Measurements from ENCODE around the gene YY1. TPM values are rescaled to one million over a fixed set of nuclear protein-coding genes. Genes with fewer than 3 reads are reported as not detected.

The YY1 gene
- polyA plus RNA-seq, 3 donors, result 13.3 to 35.2 (median 15.7) TPM

GRCh38 chr14:100288382-100289185, 49.6 kb downstream of the YY1 start:
- Mint-ChIP-seq H3K9me3 (peaks cover 0 to 2% (median 0%) of the 10 kb centered on the region in 7 donors), H3K4me3 (no peak overlapping the region), H3K27me3 (ENCODE audit: low read depth in 3 of 3) (peaks cover 2 to 8% (median 4%) of the 10 kb centered on the region in 3 donors), H3K4me1 (peaks cover 19% of the 10 kb centered on the region), H3K36me3 (peaks cover 25 to 32% of the 10 kb centered on the region in 2 donors), H3K27ac (no peak overlapping the region)
- H3K4me1 ChIP-seq (ENCODE audit: control insufficient read depth in 1 of 2, insufficient read depth in 2 of 2, low read length in 2 of 2), result peaks cover 18 to 30% of the 10 kb centered on the region in 2 donors
- no peak overlapping the region for H3K9ac ChIP-seq (ENCODE audit: insufficient read depth, low read length, poor library complexity, severe bottlenecking)
- H3K9me3 ChIP-seq (replicated peaks in 1 of 2; ENCODE audit: control insufficient read depth in 1 of 2, insufficient read depth in 1 of 2, low read length in 2 of 2), result no peaks in the 10 kb centered on the region
- H4K20me1 ChIP-seq (ENCODE audit: insufficient read depth, low read length), result peaks cover 20% of the 10 kb centered on the region
- peaks cover 12 to 25% of the 10 kb centered on the region in 2 donors for H3K36me3 ChIP-seq (replicated peaks in 1 of 2; ENCODE audit: control insufficient read depth in 1 of 2, insufficient read depth in 2 of 2, low read length in 2 of 2)
- no peak overlapping the region for H3K27ac ChIP-seq (ENCODE audit: low read depth in 1 of 2, low read length in 2 of 2)
- intact Hi-C loops (cut with micrococcal nuclease), result loop anchor here in 1 of 2 donors (5.0 kb wide), 1 partner anchor 89 kb away; the partner anchor contains the start of gene WDR25
- 94% methylated on average over 7 of the region's 12 CpGs for WGBS (ENCODE audit: insufficient coverage)
- TF ChIP-seq CTCF (IDR thresholded peaks at IDR 0.05), result no peak
- DNase-seq, result no peak
- H2AFZ ChIP-seq (ENCODE audit: insufficient read depth, low read depth, low read length, poor library complexity, severe bottlenecking), result no peak overlapping the region
- H3K79me2 ChIP-seq (ENCODE audit: insufficient read depth, low read length), result no peaks in the 10 kb centered on the region
- no peak overlapping the region for H3K4me3 ChIP-seq (replicated peaks in 1 of 3; ENCODE audit: low read depth in 2 of 3, low read length in 3 of 3)
- H3K4me2 ChIP-seq (replicated peaks; ENCODE audit: extremely low read depth, low read length, poor library complexity, severe bottlenecking), result no peak overlapping the region
- no peaks in the 10 kb centered on the region for H3K27me3 ChIP-seq (ENCODE audit: control insufficient read depth in 2 of 2, insufficient read depth in 2 of 2, low read length in 2 of 2)

- peaks cover 28 to 37% of the 10 kb centered on the region in 2 donors for H3K36me3 Mint-ChIP-seq
- Histone ChIP-seq H3K4me3 (replicated peaks in 1 of 3; ENCODE audit: low read depth in 2 of 3, low read length in 3 of 3) (no peak overlapping the region), H3K4me1 (ENCODE audit: control insufficient read depth in 1 of 2, insufficient read depth in 2 of 2, low read length in 2 of 2) (peaks cover 12 to 26% of the 10 kb centered on the region in 2 donors), H3K9me3 (replicated peaks in 1 of 2; ENCODE audit: control insufficient read depth in 1 of 2, insufficient read depth in 1 of 2, low read length in 2 of 2) (no peaks in the 10 kb centered on the region), H3K27me3 (ENCODE audit: control insufficient read depth in 2 of 2, insufficient read depth in 2 of 2, low read length in 2 of 2) (no peaks in the 10 kb centered on the region), H3K9ac (ENCODE audit: insufficient read depth, low read length, poor library complexity, severe bottlenecking) (no peak overlapping the region), H3K79me2 (ENCODE audit: insufficient read depth, low read length) (no peaks in the 10 kb centered on the region), H3K27ac (ENCODE audit: low read depth in 1 of 2, low read length in 2 of 2) (no peak overlapping the region), H3K36me3 (replicated peaks in 1 of 2; ENCODE audit: control insufficient read depth in 1 of 2, insufficient read depth in 2 of 2, low read length in 2 of 2) (peaks cover 12 to 25% of the 10 kb centered on the region in 2 donors), H3K4me2 (replicated peaks; ENCODE audit: extremely low read depth, low read length, poor library complexity, severe bottlenecking) (no peak overlapping the region), H2AFZ (ENCODE audit: insufficient read depth, low read depth, low read length, poor library complexity, severe bottlenecking) (no peak overlapping the region), H4K20me1 (ENCODE audit: insufficient read depth, low read length) (peaks cover 8% of the 10 kb centered on the region)
- peaks cover 15% of the 10 kb centered on the region for H3K4me1 Mint-ChIP-seq
- WGBS (ENCODE audit: insufficient coverage), result 72% methylated on average over 3 of the region's 9 CpGs
- no peak overlapping the region for H3K27ac Mint-ChIP-seq
- peaks cover 0 to 2% (median 0%) of the 10 kb centered on the region in 3 donors for H3K27me3 Mint-ChIP-seq (ENCODE audit: low read depth in 3 of 3)
- intact Hi-C loops (cut with micrococcal nuclease), result loop anchor here in 1 of 2 donors (5.0 kb wide), 1 partner anchor 87 kb away; the partner anchor contains the start of gene WDR25
- no peak for TF ChIP-seq CTCF (IDR thresholded peaks at IDR 0.05)
- peaks cover 0 to 2% (median 0%) of the 10 kb centered on the region in 7 donors for H3K9me3 Mint-ChIP-seq
- H3K4me3 Mint-ChIP-seq, result no peak overlapping the region
- DNase-seq, result no peak
These were observed 51.1 kb downstream of the YY1 start for GRCh38 chr14:100289916-100290606.

All from CD14-positive monocyte (primary cell).